Right lobe of liver (tissue), 4 donors: ENCODE data around the gene FAM120C.

Source experiments
- POLR2A ChIP-seq: fragments of 450-650 bp; IDR thresholded peaks from one replicate; pipeline ENCODE4 v1.6.1; 2017; ENCODE audit warnings: antibody characterized with exemption, mild to moderate bottlenecking
- TF ChIP-seq, protein P1 (sequence below), 4 donors: fragments of 200-600 bp in 3 of 4; fragments of 450-650 bp in 1 of 4; IDR thresholded peaks; one replicate each; pipeline versions ENCODE4 v1.5.1 to v1.8.0; 2016 to 2022; ENCODE audit warnings: antibody characterized with exemption in 4 of 4, mild to moderate bottlenecking in 2 of 4
- donor health status: DM: no; HTN: no; CAD: no.
- donor health status: DM: no; HTN: no; CAD: no.
- donor health status: DM: no; HTN: yes; CAD: no.

- no peak for TF ChIP-seq POLR2A
- TF ChIP-seq, protein P1, sequence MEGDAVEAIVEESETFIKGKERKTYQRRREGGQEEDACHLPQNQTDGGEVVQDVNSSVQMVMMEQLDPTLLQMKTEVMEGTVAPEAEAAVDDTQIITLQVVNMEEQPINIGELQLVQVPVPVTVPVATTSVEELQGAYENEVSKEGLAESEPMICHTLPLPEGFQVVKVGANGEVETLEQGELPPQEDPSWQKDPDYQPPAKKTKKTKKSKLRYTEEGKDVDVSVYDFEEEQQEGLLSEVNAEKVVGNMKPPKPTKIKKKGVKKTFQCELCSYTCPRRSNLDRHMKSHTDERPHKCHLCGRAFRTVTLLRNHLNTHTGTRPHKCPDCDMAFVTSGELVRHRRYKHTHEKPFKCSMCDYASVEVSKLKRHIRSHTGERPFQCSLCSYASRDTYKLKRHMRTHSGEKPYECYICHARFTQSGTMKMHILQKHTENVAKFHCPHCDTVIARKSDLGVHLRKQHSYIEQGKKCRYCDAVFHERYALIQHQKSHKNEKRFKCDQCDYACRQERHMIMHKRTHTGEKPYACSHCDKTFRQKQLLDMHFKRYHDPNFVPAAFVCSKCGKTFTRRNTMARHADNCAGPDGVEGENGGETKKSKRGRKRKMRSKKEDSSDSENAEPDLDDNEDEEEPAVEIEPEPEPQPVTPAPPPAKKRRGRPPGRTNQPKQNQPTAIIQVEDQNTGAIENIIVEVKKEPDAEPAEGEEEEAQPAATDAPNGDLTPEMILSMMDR (IDR thresholded peaks at IDR 0.05), result no peak
Measured at GRCh38 chrX:54044126-54044876, 138.8 kb downstream of the FAM120C start, which contains the start of gene PHF8.
